ENCODE measurements around the gene NDUFS3. TPM values are rescaled to one million over a fixed set of nuclear protein-coding genes. Genes with fewer than 3 reads are reported as not detected.

Gene NDUFS3
- total RNA-seq, 1 donor from 2014 or later, result 319 TPM

GRCh38 chr11:47587039-47587716 lies 8.3 kb downstream of the NDUFS3 start:
- intact Hi-C loops (cut with micrococcal nuclease), result no loop called here
- peak; percentile 5 for ATAC-seq
- DNase-seq, result no peak

DNA sequence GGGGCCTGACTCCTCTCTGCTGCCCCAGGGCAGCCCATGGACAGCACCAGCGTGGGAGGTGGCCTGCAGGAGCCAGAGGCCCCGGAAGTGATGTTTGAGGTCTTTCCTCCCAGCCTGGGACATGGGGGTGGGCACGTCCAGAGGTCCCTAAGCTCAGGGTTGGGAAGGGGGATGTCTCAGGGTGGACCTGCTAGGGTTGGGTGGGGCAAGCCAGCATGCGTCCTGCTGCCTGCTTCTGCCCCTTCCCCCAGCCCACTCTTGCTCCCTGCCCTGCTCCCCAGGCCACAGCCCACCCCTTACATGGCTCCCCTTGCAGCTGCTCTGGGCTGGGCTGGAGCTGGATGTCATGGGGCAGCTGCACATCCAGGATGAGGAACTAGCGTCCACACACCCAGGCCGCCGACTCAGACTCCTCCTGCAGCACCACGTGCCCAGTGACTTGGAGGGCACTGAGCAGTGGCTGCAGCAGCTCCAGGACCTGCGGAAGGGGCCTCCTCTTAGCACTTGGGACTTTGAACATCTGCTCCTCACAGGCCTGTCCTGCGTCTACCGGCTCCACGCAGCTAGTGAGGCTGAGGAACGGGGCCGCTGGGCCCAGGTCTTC lies 9.0 kb downstream of the NDUFS3 start:
- DNase-seq (peak; percentile 71), ATAC-seq (peak; percentile 46)
- intact Hi-C loops (cut with micrococcal nuclease), result no loop called here

GRCh38 chr11:47589118-47589517 lies 10.2 kb downstream of the NDUFS3 start:
- no peak for ATAC-seq
- intact Hi-C loops (cut with micrococcal nuclease), result no loop called here
- DNase-seq, result no peak

DNA sequence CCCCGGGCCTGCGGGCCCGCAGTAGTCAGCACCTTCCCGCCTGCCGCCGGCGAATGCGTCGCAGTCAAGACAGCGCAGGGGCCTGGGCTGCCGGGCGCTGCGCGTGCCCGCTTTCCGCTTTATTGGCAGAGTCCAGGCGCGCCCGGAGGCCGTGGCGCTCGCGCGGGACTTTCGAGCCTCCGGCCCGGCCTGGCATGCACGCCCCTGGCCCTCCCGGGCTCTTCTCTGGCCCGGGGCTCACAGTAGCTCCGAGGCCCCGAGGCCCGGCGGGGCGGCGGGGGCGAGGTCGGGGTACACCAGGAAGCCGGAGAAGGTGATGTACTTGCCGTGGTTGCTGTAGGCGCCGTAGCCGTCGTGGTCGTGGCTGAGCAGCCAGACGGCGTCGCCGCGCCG lies 10.7 kb downstream of the NDUFS3 start:
- intact Hi-C loops (cut with micrococcal nuclease), result no loop called here
- ATAC-seq (peak; percentile 19), DNase-seq (peak; percentile 49)

DNA sequence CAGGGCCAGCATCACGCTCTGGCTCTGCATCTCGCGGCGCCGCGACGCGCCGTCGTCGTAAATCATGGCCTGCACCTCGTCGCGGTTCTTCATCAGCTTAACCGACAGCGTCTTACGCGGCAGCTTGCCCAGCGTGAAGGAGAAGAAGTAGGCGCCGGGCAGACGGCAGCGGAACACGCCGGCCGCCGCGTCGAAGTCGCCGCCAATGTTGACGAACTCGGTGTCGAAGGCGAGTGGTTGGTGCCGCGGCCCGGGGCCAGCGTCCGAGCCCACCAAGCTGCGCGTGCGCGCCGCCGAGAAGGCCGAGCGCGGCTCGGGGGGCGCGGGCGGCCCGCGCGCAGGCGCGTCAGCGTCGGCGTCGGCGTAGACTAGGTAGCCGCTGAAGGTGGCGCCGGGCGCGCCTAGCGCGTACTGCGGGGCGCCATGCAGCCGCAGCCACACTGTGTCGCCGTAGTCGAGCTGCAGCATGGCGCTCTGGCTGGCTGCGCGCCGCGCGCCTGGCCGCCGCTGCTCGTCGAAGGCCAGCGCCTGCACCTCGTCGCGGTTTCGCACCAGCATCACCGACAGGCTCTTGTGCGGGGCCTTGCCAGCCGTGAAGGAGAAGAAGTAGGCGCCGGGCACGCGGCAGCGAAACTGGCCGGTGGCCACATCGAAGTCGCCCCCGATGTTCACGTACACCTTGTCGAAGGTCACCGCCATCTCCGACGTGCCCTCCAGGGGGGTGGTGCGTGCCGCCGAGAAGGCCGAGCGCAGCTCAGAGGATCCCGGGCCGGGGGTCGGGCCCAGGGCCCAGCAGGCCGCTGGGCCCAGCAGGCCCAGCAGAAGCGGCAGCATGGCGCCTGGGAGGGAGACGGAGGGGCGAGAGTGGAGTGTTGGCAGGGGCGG lies 11.3 kb downstream of the NDUFS3 start:
- peak; percentile 16 for ATAC-seq
- intact Hi-C loops (cut with micrococcal nuclease), result no loop called here
- DNase-seq, result peak; percentile 54

DNA sequence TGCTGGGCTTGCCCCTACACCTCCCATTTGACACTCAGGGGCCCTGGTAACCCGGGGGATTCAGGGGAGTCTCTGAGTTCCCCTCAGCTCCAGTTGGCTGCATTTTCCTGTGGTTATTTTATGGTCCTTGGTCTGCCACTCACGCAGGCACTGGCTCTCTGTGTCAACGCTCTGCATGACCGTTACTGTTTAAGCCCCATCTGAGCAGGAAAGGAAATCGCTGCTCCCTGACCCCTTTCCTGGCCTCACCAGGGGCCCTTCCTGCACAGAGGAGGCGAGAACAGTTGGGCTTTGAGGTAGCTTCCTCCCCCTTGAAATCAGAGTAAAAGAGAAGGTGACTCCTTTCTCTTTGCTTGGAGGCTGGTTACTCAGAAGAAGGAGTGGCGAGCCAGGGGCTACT lies 12.9 kb downstream of the NDUFS3 start:
- no peak for ATAC-seq
- intact Hi-C loops (cut with micrococcal nuclease), result no loop called here
- no peak for DNase-seq

DNA sequence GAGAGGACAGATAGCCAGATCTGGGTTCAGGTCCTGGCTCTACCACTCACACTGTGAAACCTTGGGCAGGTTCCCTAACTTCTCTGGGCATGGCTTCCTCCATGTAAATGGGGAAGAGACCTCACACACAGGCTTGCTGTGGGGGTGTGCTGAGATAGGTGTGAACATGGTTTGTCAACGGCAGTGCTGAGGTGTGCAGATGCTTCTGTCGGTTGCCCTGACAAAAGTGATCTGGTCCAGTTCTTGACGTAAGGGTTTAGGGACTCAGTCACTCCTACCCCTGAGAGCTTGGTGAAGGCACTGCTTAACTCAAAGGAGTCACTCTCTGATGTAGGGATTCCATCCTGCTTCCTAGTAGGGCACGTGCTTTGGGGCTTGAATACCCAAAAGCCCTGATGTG lies 13.4 kb downstream of the NDUFS3 start:
- no peak for ATAC-seq
- intact Hi-C loops (cut with micrococcal nuclease), result no loop called here
- DNase-seq, result no peak

GRCh38 chr11:47592970-47593369 lies 14.1 kb downstream of the NDUFS3 start:
- DNase-seq (no peak), ATAC-seq (no peak)
- intact Hi-C loops (cut with micrococcal nuclease), result no loop called here

GRCh38 chr11:47593492-47593933 lies 14.6 kb downstream of the NDUFS3 start:
- intact Hi-C loops (cut with micrococcal nuclease), result no loop called here
- ATAC-seq (no peak), DNase-seq (no peak)

DNA sequence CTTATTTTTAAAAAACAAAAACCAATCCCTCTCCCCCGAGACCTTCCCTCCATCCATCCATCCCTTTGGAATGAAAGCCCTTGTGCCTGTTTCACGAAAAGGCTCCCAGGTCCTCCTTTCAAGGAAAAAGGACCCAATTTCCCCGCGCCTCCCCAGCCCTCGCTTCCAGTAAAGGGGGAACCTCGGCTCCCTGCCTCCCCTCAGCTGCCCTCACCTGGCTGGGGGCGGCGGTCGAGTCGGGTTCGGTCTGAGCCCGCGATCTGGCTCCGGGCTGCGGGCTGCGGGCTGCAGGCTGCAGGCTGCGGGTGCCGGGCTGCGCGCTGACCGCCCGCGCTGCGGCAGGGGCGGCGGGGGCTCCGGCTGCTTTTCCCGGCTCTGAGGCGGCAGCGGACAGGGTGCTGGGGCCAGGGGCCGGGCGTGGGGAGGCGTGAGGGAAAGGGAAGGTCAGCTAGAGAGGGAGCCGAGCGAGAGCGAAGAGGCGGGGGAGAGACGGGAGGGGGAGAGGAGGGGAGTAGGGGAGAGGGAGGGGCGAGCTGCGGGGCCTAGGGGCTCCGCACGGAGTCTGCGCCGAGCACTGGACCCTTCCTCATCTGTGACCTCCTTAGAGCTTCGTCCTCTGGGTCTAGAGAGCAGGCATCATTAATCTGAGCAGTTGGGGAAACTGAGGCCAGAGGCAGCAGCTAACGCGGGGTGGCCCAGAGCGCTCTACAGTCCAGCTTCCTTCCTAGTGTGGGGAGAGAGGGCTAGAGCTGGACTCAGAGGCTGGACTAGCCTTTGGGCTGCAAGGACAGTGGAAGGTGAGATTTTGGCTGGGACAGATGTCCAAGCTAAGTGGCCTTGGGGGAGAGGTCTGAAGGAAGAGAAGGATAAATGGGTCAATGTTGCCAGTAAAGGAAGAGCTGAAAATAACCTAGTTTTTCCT lies 15.3 kb downstream of the NDUFS3 start, which contains the start of gene C1QTNF4:
Gene C1QTNF4, minus strand, starts transcription at position 478 of the 922 bp plus-strand sequence. CDS start 3,601 bp downstream, outside the sequence.
- DNase-seq (no peak), ATAC-seq (no peak)
- intact Hi-C loops (cut with micrococcal nuclease), result no loop called here

DNA sequence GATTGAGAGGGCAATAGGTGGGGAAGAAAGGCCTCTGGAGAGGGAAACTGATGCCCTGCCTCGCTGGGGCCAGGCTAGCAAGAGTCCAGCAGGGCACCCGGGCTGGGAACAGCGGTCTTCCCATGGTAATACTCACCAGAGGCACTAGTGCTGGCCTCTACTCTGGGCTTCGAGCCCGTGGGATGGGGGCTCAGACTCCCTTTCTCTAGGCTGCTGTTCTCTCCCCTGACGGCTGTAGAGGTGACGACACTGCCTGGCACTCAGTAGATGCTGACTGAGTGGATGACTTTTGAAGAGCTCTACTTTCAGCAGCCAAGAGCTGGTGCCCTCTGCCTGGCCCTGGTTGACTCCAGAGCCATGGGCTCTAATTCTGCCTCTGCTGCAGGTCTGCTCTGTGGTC lies 16.2 kb downstream of the NDUFS3 start:
- ATAC-seq (peak; percentile 94), DNase-seq (peak; percentile 66)
- intact Hi-C loops (cut with micrococcal nuclease), result no loop called here

DNA sequence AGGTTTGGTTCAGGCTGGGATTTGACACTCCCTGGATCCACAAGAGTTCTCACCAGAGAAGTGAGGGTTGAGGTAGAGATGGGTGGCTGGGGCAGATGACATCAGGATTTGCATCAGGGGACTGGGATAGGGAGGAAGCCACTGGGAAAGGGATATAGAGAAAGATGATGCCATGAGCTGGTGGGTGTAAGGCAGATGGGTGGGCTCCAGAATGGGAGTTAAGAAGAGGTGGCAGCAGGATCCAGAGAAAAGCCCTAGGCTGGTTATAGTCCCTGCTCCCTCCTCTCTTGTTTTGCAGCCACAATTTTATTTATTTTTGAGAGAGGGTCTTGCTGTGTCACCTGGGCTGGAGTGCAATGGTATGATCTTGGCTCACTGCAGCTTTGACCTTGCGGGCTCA lies 17.1 kb downstream of the NDUFS3 start:
- intact Hi-C loops (cut with micrococcal nuclease), result no loop called here
- no peak for DNase-seq
- ATAC-seq, result no peak

DNA sequence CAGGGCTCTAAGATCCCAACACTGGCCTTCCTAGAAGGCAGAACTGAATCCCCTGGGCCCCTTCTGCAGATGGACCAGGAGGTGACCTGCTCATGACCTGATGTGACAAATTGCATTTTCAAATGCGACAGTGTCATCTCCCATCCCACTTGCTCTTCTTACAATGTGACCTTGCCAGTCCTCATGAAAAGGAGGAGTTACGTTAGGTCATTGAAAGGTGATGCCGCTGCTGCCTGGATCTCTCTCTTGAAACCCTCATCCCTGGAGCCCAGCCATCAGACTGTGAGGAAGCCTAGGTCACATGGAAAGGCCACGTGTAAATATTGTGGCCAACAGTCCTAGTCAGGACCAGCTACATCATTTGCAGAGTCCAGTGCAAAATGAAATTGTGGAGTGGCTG lies 21.0 kb downstream of the NDUFS3 start:
- ATAC-seq (no peak), DNase-seq (no peak)
- intact Hi-C loops (cut with micrococcal nuclease), result no loop called here

GRCh38 chr11:47603295-47603694 lies 24.4 kb downstream of the NDUFS3 start:
- DNase-seq (no peak), ATAC-seq (no peak)
- intact Hi-C loops (cut with micrococcal nuclease), result no loop called here

GRCh38 chr11:47605921-47606320 lies 27.0 kb downstream of the NDUFS3 start:
- DNase-seq (no peak), ATAC-seq (peak; percentile 46)
- intact Hi-C loops (cut with micrococcal nuclease), result no loop called here

GRCh38 chr11:47606731-47607130 lies 27.9 kb downstream of the NDUFS3 start:
- intact Hi-C loops (cut with micrococcal nuclease), result no loop called here

GRCh38 chr11:47607380-47607779 lies 28.5 kb downstream of the NDUFS3 start:
- DNase-seq, result peak; percentile 62
- ATAC-seq, result peak; percentile 59
- intact Hi-C loops (cut with micrococcal nuclease), result no loop called here

More at GRCh38 chr11:47606731-47607130, 27.9 kb downstream of the NDUFS3 start:
- ATAC-seq (peak; percentile 86), DNase-seq (peak; percentile 51)

GRCh38 chr11:47609675-47610074 lies 30.8 kb downstream of the NDUFS3 start:
- DNase-seq (no peak), ATAC-seq (no peak)
- intact Hi-C loops (cut with micrococcal nuclease), result no loop called here

DNA sequence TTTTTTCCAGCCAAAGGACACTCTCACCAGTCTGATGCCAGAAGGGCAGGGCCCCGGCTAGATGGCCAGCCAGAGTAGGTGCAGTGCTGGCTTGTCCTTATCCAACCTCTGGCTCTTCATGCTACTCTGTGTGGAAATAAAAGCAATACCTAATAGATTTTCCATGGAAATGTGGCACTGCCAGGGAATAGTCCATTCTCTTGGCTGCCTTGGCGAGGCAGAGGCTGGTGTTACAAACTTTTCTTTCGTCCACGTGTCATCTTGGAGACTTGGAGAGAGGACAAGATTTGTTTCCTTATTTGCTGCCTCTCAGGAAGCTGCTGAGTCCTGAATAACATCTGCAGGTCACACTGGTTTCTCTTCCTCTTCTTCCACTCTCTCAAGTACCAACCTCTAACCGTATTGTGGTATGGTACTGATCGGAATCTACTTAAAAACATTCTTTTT lies 32.5 kb downstream of the NDUFS3 start:
- peak; percentile 49 for DNase-seq
- ATAC-seq, result peak; percentile 52
- intact Hi-C loops (cut with micrococcal nuclease), result no loop called here

Measured in left ventricle myocardium superior (tissue), 1 donor.